NK-92 (cell line): ENCODE measurements around the gene IL11RA.

Source experiments
- DNase-seq: peaks from one replicate; lab custom pipeline; 2025; ENCODE audit not compliant: unreplicated experiment; lab: John Stamatoyannopoulos, UW

Gene IL11RA

DNA sequence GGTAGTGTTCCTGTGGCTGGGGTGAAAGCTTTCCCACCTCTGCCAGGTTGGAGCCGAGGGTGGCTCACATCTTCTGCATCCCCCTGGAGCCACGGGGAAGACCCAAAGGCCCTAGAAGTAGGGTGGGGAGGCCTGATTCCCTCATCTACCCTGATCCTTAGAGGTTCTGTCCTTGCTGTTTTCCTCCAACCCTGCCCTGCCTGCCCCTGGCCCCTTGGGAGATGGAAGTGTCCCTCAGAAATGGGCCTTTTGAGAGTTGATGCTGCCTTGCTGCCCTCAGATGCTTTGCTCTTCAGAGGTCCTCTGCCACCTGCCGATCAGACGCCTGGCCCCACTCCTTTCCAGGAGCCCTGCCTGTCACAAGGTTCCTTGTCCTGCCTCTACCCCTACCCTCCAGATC lies 32.8 kb downstream of the IL11RA start:
- no peak for DNase-seq

DNA sequence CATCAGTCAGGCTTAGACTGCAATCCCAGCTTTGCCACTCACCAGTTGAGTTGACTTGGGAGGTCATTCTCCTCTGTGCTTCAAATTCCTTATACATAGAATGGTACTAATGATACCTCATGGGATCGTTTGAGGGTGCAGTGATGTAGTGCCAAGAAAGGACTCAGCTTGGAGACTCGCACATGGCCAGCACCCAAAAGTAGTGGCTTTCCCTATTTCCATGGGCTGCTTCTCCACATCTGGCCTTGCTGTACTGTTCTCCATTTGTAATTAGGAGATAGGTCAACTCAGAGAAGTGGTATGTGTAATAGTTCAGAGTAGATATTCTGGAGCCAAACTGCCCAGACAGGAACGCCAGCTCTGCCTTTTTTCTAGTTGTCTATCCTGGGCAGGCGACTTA lies 33.6 kb downstream of the IL11RA start:
- no peak for DNase-seq

DNA sequence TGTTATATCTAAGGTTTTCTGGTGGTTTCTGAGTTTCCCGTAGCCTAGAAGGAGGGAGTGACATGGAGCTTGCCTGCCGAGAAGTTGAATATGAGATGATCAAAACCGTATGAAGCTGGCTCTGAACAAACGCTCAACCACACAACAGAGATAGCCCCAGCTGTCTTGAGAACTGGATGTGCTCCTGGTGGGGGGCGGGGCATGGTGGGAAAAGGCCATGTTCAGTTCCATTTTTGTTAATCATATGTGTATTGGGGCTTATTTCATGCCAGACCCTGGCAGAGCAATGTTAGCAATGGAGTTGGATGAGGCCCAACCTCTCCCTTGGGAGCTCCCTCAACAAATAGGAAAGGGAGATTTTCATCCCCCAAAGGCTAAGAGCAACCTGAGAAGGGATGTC lies 34.2 kb downstream of the IL11RA start:
- DNase-seq: no peak

DNA sequence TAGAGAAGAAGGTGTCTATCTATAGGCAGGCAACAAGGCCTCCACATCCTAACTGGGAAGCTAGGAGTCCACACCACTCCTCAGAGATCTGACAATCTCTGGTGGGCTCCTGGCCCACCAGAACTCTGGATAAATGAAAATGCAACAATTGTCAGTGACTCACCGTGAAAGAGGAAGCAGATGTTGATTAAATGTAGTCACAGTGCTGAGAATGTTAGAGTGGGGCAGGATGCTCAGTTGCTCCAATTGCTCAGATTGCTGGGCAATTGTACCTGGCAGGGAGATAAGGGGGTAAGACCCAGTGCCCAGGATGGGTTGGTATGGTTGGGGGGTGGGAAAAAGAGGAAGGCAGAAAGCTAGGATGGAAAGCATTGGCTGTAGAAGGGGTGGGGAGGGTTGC lies 34.7 kb downstream of the IL11RA start:
- DNase-seq: no peak

DNA sequence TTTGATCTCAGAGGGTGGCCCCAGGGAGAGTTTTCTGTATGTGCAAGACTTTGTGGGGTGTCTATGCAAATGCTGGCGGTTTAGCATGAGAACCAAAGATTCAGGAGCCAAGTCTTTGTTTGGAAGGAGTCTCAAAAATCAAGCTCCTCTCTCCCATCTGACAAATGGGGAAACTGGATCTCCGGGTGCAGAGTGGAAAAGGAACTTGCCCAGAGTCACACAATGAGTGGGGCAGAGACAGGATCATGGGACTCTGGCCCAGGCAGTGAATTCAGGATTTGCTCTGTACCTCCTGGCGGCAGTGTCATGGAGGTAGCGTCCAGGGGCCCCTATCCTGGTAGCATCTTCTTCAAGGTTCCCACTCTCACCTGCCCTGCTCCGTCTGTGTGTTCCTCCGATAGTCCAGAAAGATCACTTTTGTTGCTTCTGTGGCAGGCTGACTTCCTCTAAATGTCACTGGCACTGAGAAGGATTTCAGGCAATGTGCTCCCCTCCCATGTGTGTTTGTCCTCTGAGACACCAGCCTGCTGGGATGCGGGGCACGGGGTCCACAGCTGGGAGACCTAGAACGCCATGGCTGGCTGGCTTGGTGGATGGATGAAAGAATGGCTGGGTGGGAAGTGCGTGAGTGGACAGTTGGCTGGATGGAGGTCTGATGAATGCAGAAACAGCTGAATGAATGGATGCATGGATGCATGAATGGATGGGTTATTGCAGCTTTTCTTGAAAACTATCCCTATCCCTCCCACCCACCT lies 35.5 kb downstream of the IL11RA start:
- no peak for DNase-seq

DNA sequence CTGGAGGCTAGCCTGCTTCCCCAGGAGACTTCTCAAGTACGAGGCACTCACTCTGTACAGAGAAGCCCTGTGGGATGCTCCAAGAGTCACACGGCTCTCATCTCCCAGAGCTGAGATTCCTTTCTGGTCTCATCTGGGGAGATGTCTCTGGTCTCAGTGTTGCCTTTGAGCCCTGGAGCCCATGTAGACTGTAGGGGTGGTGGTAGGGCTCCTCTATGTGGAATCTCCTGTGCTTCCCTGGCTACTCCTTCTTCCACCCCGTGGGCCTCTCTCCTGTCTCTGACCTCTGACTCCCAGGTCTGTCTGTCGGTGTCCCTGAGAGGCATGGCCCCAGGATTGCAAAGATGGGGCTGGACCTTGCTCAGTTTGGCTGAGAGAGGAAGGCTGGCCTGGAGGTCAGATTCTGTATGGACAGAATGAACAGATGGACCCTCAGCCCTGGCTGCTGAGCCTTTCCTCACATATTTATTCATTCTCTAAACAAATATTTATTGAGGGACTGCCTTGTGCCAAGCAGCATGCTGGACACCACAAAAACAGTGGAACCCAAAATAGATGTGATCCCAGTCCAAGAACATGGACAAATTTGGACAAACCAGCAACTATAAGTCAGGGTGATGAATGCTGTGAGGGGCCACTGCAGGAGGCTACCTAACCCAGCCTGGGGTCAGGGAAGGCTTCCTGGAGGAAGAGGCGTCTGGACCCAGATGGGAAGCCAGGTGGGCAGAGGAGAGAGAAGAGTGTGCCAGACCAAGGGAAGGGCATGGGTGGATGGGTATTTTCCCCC lies 36.5 kb downstream of the IL11RA start:
- no peak for DNase-seq

DNA sequence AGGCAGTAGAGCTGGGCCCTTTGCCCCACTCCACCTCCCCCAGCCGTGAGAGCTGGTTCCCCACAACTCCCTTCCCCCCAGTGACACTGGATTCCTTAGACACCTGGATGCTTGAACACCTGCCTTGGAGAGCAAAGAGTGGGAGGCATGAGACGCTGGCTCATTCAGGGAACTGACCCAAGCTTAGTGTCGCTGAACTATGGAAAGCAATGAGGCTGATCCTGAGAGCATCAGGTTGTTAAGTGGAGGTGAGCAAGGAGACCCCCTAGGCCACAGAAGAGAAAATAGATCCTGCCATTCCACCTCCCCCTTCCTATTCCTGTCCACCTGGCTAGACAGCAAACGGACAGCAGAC lies 37.1 kb downstream of the IL11RA start:
- DNase-seq: no peak

DNA sequence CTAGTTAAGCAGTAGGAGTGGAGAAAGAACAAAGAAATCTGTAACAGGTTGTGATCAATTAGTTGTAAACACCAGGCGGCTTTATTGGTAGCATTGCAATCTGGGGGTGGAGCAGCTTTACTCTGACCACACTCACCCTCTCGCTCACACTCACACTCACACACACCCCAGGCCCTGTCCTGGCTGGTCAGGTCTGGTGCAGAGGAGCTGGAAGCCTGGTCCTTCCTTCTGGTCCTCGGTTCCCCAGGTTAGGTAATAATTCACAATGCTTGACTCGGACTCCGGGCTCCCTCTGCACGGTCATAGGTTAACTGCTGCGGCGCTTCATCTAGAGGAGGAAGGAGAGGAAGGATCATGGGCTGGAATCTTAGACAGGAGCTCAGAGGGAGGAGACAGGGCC lies 37.5 kb downstream of the IL11RA start:
- no peak for DNase-seq

DNA sequence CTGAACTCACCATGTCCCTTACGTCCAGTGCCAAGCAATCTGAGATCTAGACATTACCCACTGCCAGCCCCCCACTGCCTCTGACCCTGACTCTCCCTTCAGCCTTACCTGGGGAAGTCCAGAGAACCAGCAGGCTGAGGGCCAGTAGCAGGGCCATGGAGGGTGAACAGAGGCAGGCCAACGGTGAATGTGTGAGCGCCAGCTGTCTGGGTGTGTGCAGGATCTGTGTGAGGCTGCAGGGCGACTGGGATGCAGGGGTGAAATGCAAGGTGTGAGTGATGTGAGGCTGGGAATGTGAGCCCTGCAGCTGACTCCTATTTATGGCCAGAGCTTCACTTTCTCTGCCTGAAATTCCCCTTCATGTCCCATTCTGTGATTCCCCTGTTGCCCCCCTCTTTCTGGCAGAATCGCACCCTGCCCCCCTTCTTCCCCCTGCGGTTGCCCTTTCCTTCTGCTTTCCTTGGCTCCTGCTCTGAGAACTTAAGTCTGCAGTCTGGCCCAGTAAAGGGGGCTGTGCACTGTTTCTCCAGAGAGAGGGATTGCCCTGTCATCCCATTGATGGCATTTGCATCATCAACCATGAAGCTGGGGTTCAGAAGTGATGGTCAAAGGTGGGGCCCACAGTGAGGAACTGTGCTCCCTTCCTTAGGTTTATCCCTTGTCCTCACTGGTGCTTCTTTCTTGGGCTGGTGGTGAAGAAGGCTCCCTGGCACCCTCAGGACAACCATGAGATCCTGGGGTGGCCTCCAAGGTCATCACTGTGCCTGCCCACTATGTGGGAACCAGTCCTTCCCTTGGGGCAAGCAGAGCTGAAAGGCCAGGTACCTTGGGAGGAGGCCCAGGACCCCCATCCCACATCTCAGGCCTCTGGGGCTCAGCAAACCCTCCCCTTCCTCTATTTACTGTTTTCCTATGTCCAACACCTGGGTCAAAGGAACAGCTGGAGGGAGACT lies 39.3 kb downstream of the IL11RA start, which contains the start of gene CCL19:
Gene CCL19 (minus strand): TSS at position 294 of the 953 bp plus-strand sequence. CDS start 137 bp downstream, at position 157.
- DNase-seq: no peak

DNA sequence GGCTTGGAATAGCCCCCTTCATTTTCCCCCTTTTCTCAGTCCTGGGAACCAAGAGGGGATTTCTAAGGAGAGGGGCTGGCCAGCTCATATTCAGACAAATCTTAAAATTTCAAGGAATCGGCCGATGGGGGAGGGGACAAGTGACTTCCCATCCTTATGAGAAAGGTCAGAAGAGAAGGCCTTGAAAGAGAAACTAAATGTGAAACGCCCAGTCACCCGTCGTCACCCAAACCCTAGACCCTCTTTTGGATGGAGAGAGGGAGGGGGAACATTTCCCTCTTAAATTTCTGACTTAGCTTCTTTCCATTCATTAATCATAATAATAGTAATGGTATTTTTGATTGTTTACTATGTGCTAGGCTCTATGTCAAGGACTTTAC lies 39.9 kb downstream of the IL11RA start:
- no peak for DNase-seq

DNA sequence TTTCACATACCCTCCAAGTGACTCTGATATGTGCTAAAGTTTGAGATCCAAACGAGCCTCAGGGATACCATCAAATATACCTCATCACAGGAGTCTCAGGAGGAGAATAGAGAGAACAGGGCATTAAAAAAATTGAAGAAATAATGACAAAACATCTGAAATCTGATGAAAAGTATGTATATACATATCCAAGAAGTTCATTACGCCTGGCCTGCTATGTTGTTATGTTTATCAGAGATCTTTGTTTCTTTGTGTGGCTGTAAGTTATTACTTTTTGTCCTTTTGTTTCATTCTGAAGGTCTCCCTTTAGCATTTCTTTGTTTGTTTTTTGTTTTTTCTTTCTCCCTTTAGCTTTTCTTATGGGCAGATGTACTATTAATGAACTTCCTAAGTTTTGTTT lies 41.6 kb downstream of the IL11RA start:
- no peak for DNase-seq

DNA sequence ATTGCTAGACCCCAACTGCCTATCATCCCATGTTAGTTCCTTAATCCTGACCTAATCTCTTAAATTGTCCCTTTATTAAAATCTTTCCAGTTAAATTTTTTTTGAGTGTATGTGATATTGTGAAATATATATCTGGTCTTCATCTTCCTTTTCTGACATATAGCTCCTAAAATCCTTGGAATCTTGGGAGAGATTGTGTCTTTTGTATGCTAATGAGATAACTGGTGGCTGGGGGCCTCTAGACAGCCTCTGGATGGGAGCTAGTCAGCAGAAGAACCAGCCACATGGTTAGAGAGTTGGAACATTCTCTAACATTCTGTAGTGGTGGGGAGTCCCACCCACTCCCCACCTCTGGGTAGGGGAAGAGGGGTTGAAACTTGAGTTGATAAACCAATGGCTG lies 42.8 kb downstream of the IL11RA start:
- DNase-seq: no peak

DNA sequence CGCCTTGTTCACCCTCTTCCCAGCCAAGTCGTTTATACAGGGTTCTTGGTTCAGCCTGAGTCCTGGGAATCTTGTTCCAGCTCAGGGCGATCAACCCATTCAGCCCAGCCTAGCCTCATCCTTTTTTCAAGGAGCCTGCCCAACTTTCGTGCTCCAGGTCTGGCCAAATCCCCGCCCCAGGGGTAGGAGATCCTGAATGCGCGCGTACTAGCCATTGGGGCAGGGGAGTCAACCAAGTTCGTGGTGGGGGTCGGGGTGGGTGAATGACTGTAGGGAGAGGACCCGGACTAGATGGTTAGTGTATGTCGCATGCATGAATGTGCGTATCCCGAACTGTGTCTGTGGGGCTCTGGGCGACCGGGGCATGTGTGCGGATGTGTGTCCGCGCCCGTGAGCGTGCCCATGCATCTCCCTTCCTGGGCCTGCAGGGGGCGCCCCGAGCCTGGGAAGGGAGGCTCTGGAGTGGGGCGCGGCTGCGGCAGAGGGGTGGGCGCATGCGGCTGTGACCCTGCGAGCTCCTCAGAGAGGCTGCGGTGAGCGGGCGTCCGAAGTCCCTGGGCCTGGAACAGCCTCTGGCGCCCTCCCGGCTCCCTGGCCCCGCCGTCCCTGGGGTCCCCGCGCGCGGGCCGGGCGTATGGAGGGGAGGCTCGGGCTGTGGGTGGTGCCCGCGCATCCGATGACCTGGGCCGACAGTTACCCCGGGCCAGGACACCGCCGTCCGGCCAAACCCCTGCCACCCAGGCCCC lies 49.2 kb downstream of the IL11RA start:
- DNase-seq: no peak

DNA sequence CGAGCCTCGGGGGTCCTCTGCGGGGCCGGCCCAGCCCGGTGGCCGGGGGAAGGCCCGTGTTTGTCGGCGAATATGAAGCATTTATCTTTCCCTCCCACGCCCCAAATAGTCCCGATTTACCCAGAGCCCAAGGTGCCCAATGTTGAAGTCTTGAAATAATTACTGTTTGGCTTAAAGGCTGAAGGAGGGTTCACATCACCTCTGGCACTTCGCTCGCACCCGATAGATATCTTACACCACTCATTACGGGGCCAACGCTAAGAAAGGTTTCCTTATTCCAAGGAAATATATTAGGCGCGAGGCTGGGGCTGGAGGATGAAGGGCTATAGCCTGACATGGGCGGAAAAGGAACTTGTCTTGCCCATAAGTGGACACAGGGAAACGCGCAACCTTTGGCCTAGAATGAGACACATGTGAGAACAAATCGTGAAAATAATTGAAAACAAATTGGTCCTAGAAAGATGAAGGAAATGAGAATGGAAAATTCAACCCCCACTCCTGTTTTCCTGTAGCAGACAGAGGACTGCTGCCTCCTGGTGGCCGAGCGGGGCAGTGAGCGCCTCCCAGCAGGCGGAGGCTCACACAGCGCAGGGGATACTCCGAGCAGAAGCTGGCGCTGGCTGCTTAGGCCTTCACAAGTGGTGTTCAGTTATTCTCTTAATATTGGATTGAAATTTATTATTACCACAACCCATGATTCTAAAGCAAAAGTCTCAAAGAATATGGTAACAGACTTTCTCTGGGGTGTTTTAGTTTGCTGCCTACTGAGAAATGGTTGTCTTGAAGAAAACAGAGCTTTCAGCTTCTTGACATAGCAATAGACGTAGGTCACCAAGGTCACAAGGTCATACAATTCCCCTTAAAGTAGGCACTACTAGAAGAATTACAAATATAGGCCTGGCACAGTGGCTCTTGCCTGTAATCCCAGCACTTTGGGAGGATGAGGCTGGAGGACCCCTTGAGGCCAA lies 50.1 kb downstream of the IL11RA start:
- no peak for DNase-seq

DNA sequence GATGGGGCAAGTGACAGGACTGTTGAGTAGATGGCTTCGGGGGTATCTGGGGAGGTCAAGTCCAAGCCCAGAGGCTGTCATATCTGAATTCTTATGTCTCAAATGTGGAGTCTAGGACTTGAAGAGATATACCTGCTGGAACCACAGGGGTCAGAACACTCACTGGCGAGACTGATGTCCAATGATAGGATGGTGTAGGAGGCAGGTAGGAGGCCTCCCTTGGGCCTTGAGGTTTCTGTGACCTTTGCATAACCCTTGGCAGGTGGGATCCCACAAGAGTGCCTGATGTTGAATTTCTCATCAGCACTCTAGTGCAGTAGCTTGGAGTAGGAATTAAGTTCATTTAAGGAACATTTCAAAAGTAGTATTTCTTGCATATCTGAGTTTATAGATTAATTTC lies 55.1 kb downstream of the IL11RA start:
- DNase-seq: no peak

DNA sequence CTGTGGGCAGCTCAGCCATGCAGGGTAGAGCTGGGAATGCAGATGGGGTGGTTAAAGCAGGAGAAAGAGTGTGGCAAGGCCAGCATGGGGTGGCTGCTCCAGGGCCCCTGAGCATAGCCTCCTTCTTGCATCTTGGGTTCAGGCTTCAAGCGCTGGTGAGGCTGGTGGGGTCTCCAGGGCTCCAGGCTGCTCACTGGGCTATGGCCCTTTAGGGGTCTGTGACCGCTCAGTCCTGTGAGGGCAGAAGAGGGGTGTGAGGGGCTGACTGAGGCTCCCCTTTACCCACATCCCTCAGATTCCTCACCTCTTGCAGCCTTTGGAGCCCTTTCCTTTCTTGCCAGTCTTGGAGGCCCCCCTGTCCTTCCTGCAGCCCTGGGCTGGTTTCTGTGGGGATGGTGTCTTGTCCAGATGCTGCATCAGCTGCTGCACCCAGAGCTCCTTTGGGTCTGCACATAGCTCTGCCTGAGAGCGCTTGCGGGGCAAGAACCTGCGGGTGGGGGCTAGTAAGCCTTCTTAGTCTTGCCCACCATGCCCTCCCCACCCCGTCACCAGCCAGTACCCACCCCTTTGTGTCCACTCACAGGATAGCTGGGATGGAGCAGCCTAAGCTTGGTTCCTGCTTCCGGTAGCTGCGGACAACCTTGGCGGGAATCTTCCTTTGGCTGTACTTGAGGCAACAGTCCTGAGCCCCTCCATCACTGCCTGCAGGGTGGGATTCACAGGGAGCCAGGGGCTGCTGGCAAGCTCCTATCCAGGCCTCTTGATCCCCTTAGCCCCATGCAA lies 57.4 kb downstream of the IL11RA start:
- no peak for DNase-seq

DNA sequence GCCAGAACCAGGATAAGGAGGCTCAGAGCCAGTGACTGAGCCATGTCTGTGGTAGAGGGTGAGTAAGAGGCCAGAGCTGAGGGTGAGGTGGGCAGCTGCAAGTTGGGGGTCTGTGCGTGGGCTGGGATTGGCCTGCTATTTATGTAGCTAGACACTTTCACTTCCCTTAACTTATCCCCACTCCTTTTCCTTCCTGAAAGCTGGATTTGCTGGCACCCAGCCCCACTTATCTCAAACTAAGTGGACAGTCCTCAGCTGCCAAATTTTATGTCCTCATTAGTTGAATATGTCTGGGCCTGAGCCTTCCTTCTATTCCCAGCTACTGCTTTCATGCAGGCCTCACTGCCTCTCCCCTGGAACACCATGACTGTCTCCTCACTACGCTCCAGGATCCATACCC lies 58.0 kb downstream of the IL11RA start, which contains the start of gene CCL21:
Gene CCL21 (minus strand): TSS at position 114 of the 400 bp plus-strand sequence. CDS start 70 bp downstream, at position 44.
- DNase-seq: no peak
